HG02852 (cell line): ENCODE results near the gene RALY.

Source experiments
- ATAC-seq: cut with Tn5 transposase; IDR thresholded peaks from one replicate; pipeline ENCODE4 v1.9.1; 2021; ENCODE audit warnings: mild to moderate bottlenecking, moderate library complexity; ENCODE audit not compliant: unreplicated experiment

The RALY gene

GRCh38 chr20:34075647-34076046, 81.9 kb downstream of the RALY start:
- ATAC-seq, result no peak

- no peak for ATAC-seq
These were observed 83.2 kb downstream of the RALY start for GRCh38 chr20:34076952-34077351.

- no peak for ATAC-seq
These were observed 84.8 kb downstream of the RALY start for GRCh38 chr20:34078540-34078939.

- ATAC-seq, result no peak
These were observed 86.1 kb downstream of the RALY start for GRCh38 chr20:34079818-34080217.

GRCh38 chr20:34082232-34082887, 88.6 kb downstream of the RALY start:
- no peak for ATAC-seq

- ATAC-seq, result no peak
These were observed 89.4 kb downstream of the RALY start for GRCh38 chr20:34083137-34083536.

GRCh38 chr20:34083781-34084180, 90.1 kb downstream of the RALY start:
- ATAC-seq, result no peak

GRCh38 chr20:34084227-34084923, 90.7 kb downstream of the RALY start:
- no peak for ATAC-seq

GRCh38 chr20:34085544-34086040, 91.9 kb downstream of the RALY start:
- ATAC-seq, result no peak

- no peak for ATAC-seq
These were observed 94.8 kb downstream of the RALY start for GRCh38 chr20:34088305-34089174.

GRCh38 chr20:34089175-34089479, 95.4 kb downstream of the RALY start:
- ATAC-seq, result no peak

- no peak for ATAC-seq
These were observed 96.1 kb downstream of the RALY start for GRCh38 chr20:34089655-34090345.

GRCh38 chr20:34090645-34091044, 96.9 kb downstream of the RALY start:
- no peak for ATAC-seq

GRCh38 chr20:34091637-34092200, 98.0 kb downstream of the RALY start:
- no peak for ATAC-seq

- ATAC-seq, result no peak
These were observed 100.2 kb downstream of the RALY start for GRCh38 chr20:34093895-34094294.

- no peak for ATAC-seq
These were observed 102.1 kb downstream of the RALY start for GRCh38 chr20:34095825-34096224.

GRCh38 chr20:34096699-34097444, 103.2 kb downstream of the RALY start:
- no peak for ATAC-seq

- ATAC-seq, result no peak
These were observed 104.9 kb downstream of the RALY start for GRCh38 chr20:34098570-34098969.

GRCh38 chr20:34099675-34100074, 106.0 kb downstream of the RALY start:
- no peak for ATAC-seq

GRCh38 chr20:34100576-34100975, 106.9 kb downstream of the RALY start:
- ATAC-seq, result no peak
